Stomach (tissue), 4 donors: Measurements from ENCODE around the gene DNAJC12.

Experiments
- CTCF ChIP-seq, 7 experiments: fragments of 450-650 bp in 4 of 7; fragments of 200-600 bp in 3 of 7; sonication (generic) in 3 of 7; IDR thresholded peaks; one replicate each; pipeline ENCODE4 v1.5.1; 2016 to 2019; ENCODE audit warnings: antibody characterized with exemption in 7 of 7, control low read depth in 2 of 7, mild to moderate bottlenecking in 1 of 7
- EP300 ChIP-seq: sonication (generic); formaldehyde crosslinking; IDR thresholded peaks from one replicate; pipeline ENCODE4 v1.6.1; 2017; ENCODE audit warnings: antibody characterized with exemption
- POLR2A ChIP-seq, 4 donors: fragments of 450-650 bp; IDR thresholded peaks; one replicate each; pipeline ENCODE4 v1.6.1; 2016; ENCODE audit warnings: antibody characterized with exemption in 4 of 4, control low read depth in 2 of 4, mild to moderate bottlenecking in 1 of 4, moderate library complexity in 1 of 4

GRCh38 chr10:67772894-67773511 lies 65.0 kb downstream of the DNAJC12 start:
- TF ChIP-seq POLR2A (IDR thresholded peaks at IDR 0.05) (no peak), CTCF (IDR thresholded peaks at IDR 0.05) (no peak), EP300 (no peak)
